Measurements from ENCODE around the gene DNAJC1.
"Not testable (repeated sequence)": the region's sequence is repeated elsewhere in the genome, so short reads cannot be mapped to it uniquely, and the experiment has no call there.

Gene DNAJC1

GRCh38 chr10:21888959-21889358 is 114.6 kb downstream of the DNAJC1 start:
- no peak for TF ChIP-seq CTCF (conservative IDR thresholded peaks at IDR 0.05; ENCODE audit: low read depth)
- ChIA-PET POLR2A (ENCODE audit: low non-redundant PET) (no interaction called here), CTCF (interaction anchor here (0.6 kb wide), 1 partner anchor 623 kb away, joined by 3 read pairs; no protein-coding TSS in a partner anchor)
- no peak for DNase-seq (ENCODE audit: low spot score)
- no peak overlapping the region for H3K27ac ChIP-seq

GRCh38 chr10:21885940-21886339 is 117.6 kb downstream of the DNAJC1 start:
- ChIA-PET CTCF (no interaction called here), POLR2A (ENCODE audit: low non-redundant PET) (no interaction called here)
- no peak for TF ChIP-seq CTCF (conservative IDR thresholded peaks at IDR 0.05; ENCODE audit: low read depth)
- H3K27ac ChIP-seq = no peak overlapping the region
- no peak for DNase-seq (ENCODE audit: low spot score)

GRCh38 chr10:21873198-21873597 is 130.3 kb downstream of the DNAJC1 start:
- DNase-seq (ENCODE audit: low spot score) = no peak
- ChIA-PET POLR2A (ENCODE audit: low non-redundant PET) (no interaction called here), CTCF (interaction anchor here (0.6 kb wide), 1 partner anchor 1529 kb away, joined by 3 read pairs; no protein-coding TSS in a partner anchor)
- no peak overlapping the region for H3K27ac ChIP-seq
- TF ChIP-seq CTCF (conservative IDR thresholded peaks at IDR 0.05; ENCODE audit: low read depth) = no peak

GRCh38 chr10:21872771-21873170 is 130.8 kb downstream of the DNAJC1 start:
- POLR2A ChIA-PET (ENCODE audit: low non-redundant PET); H3K27ac ChIP-seq; DNase-seq (ENCODE audit: low spot score): not testable (repeated sequence)
- CTCF ChIA-PET = interaction anchor here (0.6 kb wide), 1 partner anchor 1528 kb away, joined by 3 read pairs; no protein-coding TSS in a partner anchor

- DNase-seq (ENCODE audit: low spot score) = no peak
- H3K27ac ChIP-seq = no peak overlapping the region
- POLR2A ChIA-PET (ENCODE audit: low non-redundant PET) = no interaction called here
- CTCF ChIA-PET = no interaction called here
- TF ChIP-seq CTCF (conservative IDR thresholded peaks at IDR 0.05; ENCODE audit: low read depth) = no peak
Measured at GRCh38 chr10:21870849-21871248, 132.7 kb downstream of the DNAJC1 start.

GRCh38 chr10:21869087-21869486 is 134.4 kb downstream of the DNAJC1 start:
- H3K27ac ChIP-seq; DNase-seq (ENCODE audit: low spot score); POLR2A ChIA-PET (ENCODE audit: low non-redundant PET); CTCF ChIA-PET: not testable (repeated sequence)

GRCh38 chr10:21860718-21861117 is 142.8 kb downstream of the DNAJC1 start:
- POLR2A ChIA-PET (ENCODE audit: low non-redundant PET) = interaction anchor here (0.6 kb wide), 1 partner anchor 9 kb away, joined by 3 read pairs; no protein-coding TSS in a partner anchor
- DNase-seq (ENCODE audit: low spot score) = no peak
- H3K27ac ChIP-seq = no peak overlapping the region
- TF ChIP-seq CTCF (conservative IDR thresholded peaks at IDR 0.05; ENCODE audit: low read depth) = no peak
- CTCF ChIA-PET = no interaction called here

- no peak for TF ChIP-seq CTCF (conservative IDR thresholded peaks at IDR 0.05; ENCODE audit: low read depth)
- DNase-seq (ENCODE audit: low spot score) = no peak
- ChIA-PET POLR2A (ENCODE audit: low non-redundant PET) (no interaction called here), CTCF (no interaction called here)
- no peak overlapping the region for H3K27ac ChIP-seq
Measured at GRCh38 chr10:21858455-21858854, 145.1 kb downstream of the DNAJC1 start.
